Stomach (tissue), 9 donors: ENCODE data around the gene VPS54. TPM values are rescaled to one million over a fixed set of nuclear protein-coding genes. Genes with fewer than 3 reads are reported as not detected.
A peak's percentile ranks its signal among the peaks of the same experiment; 100 is the strongest.

ENCODE experiments used
- DNase-seq, 2 donors: peaks; one replicate each; pipeline versions ENCODE4 v3.0.0 to v3.0.0-alpha.2; 2013 to 2019
- H3K27ac ChIP-seq, 5 donors: fragments of 200-600 bp in 4 of 5; sonication (generic) in 4 of 5; one replicate each; pipeline ENCODE4 v1.5.1; 2013 to 2019; ENCODE audit warnings: mild to moderate bottlenecking in 1 of 5, moderate library complexity in 1 of 5
- H3K27me3 ChIP-seq, 3 donors: fragments of 200-600 bp; sonication (generic); one replicate each; pipeline ENCODE4 v1.5.1; 2017 to 2019; ENCODE audit warnings: mixed run types in 1 of 3
- H3K36me3 ChIP-seq, 4 donors: fragments of 200-600 bp; sonication (generic); 1 replicate in 3 of 4; 2 replicates in 1 of 4; pipeline ENCODE4 v1.5.1; 2016 to 2019
- H3K4me1 ChIP-seq, 4 donors: fragments of 200-600 bp; sonication (generic); one replicate each; pipeline ENCODE4 v1.5.1; 2016 to 2019
- H3K4me3 ChIP-seq, 4 donors: fragments of 200-600 bp; sonication (generic) in 3 of 4; one replicate each; pipeline ENCODE4 v1.5.1; 2016 to 2019; ENCODE audit warnings: mild to moderate bottlenecking in 1 of 4
- H3K9me3 ChIP-seq, 4 donors: fragments of 200-600 bp; sonication (generic); one replicate each; pipeline ENCODE4 v1.5.1; 2016 to 2019
- EP300 ChIP-seq: sonication (generic); formaldehyde crosslinking; IDR thresholded peaks from one replicate; pipeline ENCODE4 v1.6.1; 2017; ENCODE audit warnings: antibody characterized with exemption
- POLR2A ChIP-seq, 4 donors: fragments of 450-650 bp; IDR thresholded peaks; one replicate each; pipeline ENCODE4 v1.6.1; 2016; ENCODE audit warnings: antibody characterized with exemption in 4 of 4, control low read depth in 2 of 4, mild to moderate bottlenecking in 1 of 4, moderate library complexity in 1 of 4
- POLR2AphosphoS5 ChIP-seq, 3 donors: sonication (generic); formaldehyde crosslinking; IDR thresholded peaks; one replicate each; pipeline ENCODE4 v1.6.1; 2016; ENCODE audit warnings: antibody characterized with exemption in 3 of 3
- WGBS, 5 donors: extraction: QIAGEN DNeasy Blood & Tissue Kit in 3 of 5; methylation state at CpG; one replicate each; pipeline versions ENCODE4 v1.1.5 to v1.1.7; 2013 to 2018; 5-methylcytosine and 5-hydroxymethylcytosine counted together
- intact Hi-C: fragments of 100-400 bp; cut with DNase I; formaldehyde crosslinking; loops from one replicate; pipeline ENCODE4 v1.15.1; 2023; ENCODE audit warnings: low total_unique reads
- polyA plus RNA-seq, 3 donors: library from polyadenylated mRNA; stranded (reverse); fragments of 200-250 nt; gene quantifications; one replicate each; pipeline ENCODE4 v1.2.3, GENCODE V29; 2013
- total RNA-seq, 5 donors: library from RNA; depleted of rRNA; stranded (reverse); fragments of >200 nt; gene quantifications; one replicate each; pipeline versions ENCODE4 v1.1.0 to v1.2.3, GENCODE V29; 2014 to 2016
- TF ChIP-seq, protein P1 (sequence below), 7 experiments: fragments of 450-650 bp in 4 of 7; fragments of 200-600 bp in 3 of 7; sonication (generic) in 3 of 7; IDR thresholded peaks; one replicate each; pipeline ENCODE4 v1.5.1; 2016 to 2019; ENCODE audit warnings: antibody characterized with exemption in 7 of 7, control low read depth in 2 of 7, mild to moderate bottlenecking in 1 of 7
- donor health status: healthy with polysubstance abuse.
- donor health status: Bipolar disorder and iron deficiency.
- donor health status: healthy.

The VPS54 gene
- total and polyA plus RNA-seq, 8 donors: 3.2 to 58.9 (median 13.1) TPM

DNA sequence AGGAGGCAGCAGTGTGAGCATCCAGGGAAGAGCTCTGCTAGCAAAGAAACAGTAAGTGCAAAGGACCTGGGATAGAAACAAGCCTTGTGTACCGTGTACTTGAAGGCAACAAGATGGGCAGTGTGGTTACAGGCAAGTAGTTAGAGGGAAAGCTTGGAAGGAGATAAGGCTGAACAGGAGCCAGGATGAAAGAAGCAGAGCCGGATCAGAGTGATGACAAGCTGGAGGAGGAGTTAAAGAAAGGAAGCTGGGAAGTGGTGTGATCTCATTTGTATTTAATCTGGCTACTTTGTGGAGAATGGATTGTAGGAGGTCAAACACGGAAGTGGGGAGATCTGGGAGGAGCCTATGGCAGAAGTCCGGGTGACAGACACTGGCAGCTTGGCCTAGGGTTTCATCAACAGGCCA is 44.7 kb upstream of the VPS54 start:
- peak overlapping the region; percentile 46 to 70 (median 65) for H3K27ac ChIP-seq
- intact Hi-C loops: no loop called here
- DNase-seq: peak in 1 of 2 donors; percentile 65
- TF ChIP-seq, protein P1, sequence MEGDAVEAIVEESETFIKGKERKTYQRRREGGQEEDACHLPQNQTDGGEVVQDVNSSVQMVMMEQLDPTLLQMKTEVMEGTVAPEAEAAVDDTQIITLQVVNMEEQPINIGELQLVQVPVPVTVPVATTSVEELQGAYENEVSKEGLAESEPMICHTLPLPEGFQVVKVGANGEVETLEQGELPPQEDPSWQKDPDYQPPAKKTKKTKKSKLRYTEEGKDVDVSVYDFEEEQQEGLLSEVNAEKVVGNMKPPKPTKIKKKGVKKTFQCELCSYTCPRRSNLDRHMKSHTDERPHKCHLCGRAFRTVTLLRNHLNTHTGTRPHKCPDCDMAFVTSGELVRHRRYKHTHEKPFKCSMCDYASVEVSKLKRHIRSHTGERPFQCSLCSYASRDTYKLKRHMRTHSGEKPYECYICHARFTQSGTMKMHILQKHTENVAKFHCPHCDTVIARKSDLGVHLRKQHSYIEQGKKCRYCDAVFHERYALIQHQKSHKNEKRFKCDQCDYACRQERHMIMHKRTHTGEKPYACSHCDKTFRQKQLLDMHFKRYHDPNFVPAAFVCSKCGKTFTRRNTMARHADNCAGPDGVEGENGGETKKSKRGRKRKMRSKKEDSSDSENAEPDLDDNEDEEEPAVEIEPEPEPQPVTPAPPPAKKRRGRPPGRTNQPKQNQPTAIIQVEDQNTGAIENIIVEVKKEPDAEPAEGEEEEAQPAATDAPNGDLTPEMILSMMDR (IDR thresholded peaks at IDR 0.05): no peak
- TF ChIP-seq POLR2A (IDR thresholded peaks at IDR 0.05) (no peak), EP300 (no peak), POLR2AphosphoS5 (IDR thresholded peaks at IDR 0.05) (no peak)
- H3K27me3 ChIP-seq: no peaks in the 10 kb centered on the region
- 10 to 38% (median 31%) methylated on average over 4 of the region's 4 CpGs for WGBS, 5 donors
- no peak overlapping the region for H3K4me3 ChIP-seq
- H3K36me3 ChIP-seq: no peaks in the 10 kb centered on the region
- H3K9me3 ChIP-seq: no peaks in the 10 kb centered on the region
- peaks cover 0 to 23% (median 18%) of the 10 kb centered on the region in 4 donors for H3K4me1 ChIP-seq

DNA sequence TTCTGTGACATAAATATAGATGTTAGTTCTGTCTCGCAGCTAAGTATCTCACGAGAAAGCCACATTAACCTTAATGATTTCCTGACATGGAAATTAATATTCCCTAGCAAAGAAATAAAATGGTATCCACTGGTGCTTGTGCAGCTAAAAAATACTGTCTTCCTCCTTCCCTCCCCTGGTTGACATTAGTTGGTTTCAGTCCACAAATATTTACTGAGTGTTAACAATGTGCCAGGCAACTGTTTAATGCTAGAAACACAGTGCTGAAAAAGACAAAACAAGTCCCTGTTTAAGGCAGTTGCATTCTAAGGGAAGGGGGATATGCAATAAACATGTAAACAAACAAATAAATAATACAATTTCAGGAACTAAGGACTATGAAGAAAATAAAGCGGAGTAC is 44.2 kb upstream of the VPS54 start:
- TF ChIP-seq POLR2AphosphoS5 (IDR thresholded peaks at IDR 0.05): no peak
- TF ChIP-seq, protein P1 (IDR thresholded peaks at IDR 0.05): no peak
- no peak for TF ChIP-seq EP300
- no peak for TF ChIP-seq POLR2A (IDR thresholded peaks at IDR 0.05)
- Histone ChIP-seq H3K4me3 (no peak overlapping the region), H3K4me1 (peaks cover 0 to 23% (median 18%) of the 10 kb centered on the region in 4 donors), H3K27me3 (no peaks in the 10 kb centered on the region), H3K9me3 (no peaks in the 10 kb centered on the region), H3K36me3 (no peaks in the 10 kb centered on the region), H3K27ac (peak overlapping the region in 4 of 5 donors; percentile 39 to 70 (median 66))
- intact Hi-C loops: no loop called here
- DNase-seq: peak in 1 of 2 donors; percentile 18
- 67 to 85% (median 76%) methylated on average over 3 of the region's 3 CpGs for WGBS, 5 donors

DNA sequence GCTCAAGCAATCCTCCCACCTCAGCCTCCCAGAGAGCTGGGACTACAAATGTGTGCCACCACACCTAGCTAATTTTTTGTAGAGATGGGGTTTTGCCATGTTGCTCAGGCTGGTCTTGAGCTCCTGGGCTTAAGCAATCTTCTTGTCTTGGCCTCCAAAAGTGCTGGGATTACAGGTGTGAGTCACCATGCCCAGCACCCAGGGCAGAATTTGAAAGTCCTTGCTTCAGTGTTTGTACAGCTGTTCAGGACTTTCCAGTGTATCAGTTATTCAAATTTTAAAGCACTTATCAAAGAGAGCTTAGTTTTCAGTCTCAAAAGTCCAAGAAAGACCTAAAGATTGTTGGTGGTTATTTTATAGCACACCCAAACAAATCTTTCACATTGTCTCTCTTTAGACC is 43.6 kb upstream of the VPS54 start:
- intact Hi-C loops: no loop called here

DNA sequence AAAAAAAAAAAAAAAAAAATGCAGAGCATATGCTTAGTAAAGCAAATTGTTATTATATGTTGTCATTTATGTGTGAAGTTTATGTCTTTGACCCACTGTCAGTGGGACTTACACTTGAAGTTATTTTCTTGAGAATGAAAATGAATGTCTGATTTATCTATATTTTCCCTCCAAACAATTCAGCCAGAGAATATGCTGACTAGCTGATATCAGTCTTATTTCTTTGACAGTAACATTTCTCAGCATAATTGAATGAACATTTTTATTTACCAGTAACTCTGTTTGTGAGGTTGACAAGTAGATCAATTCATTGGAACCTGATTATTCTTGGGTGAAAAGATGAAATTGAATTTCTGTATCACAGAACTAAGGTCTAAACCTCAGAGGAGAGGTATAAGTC is 40.0 kb upstream of the VPS54 start:
- peaks cover 0 to 15% (median 13%) of the 10 kb centered on the region in 4 donors for H3K4me1 ChIP-seq
- TF ChIP-seq POLR2A (IDR thresholded peaks at IDR 0.05): no peak
- no peak for TF ChIP-seq EP300
- TF ChIP-seq POLR2AphosphoS5 (IDR thresholded peaks at IDR 0.05): no peak
- TF ChIP-seq, protein P1 (IDR thresholded peaks at IDR 0.05): no peak
- H3K27ac ChIP-seq: no peak overlapping the region
- no peaks in the 10 kb centered on the region for H3K9me3 ChIP-seq
- no peaks in the 10 kb centered on the region for H3K36me3 ChIP-seq
- no peaks in the 10 kb centered on the region for H3K27me3 ChIP-seq
- H3K4me3 ChIP-seq: no peak overlapping the region
- intact Hi-C loops: no loop called here
- no peak for DNase-seq

More for the DNA sequence above, 43.6 kb upstream of the VPS54 start:
- DNase-seq: peak in 1 of 2 donors; percentile 28
- H3K27ac ChIP-seq: peak overlapping the region in 2 of 5 donors; percentile 65 to 68
- peaks cover 0 to 23% (median 18%) of the 10 kb centered on the region in 4 donors for H3K4me1 ChIP-seq
- no peaks in the 10 kb centered on the region for H3K27me3 ChIP-seq
- no peak for TF ChIP-seq POLR2A (IDR thresholded peaks at IDR 0.05)
- peak in 1 of 3 donors; percentile 16 for TF ChIP-seq POLR2AphosphoS5 (IDR thresholded peaks at IDR 0.05)
- no peaks in the 10 kb centered on the region for H3K9me3 ChIP-seq
- H3K36me3 ChIP-seq: no peaks in the 10 kb centered on the region
- no peak overlapping the region for H3K4me3 ChIP-seq

DNA sequence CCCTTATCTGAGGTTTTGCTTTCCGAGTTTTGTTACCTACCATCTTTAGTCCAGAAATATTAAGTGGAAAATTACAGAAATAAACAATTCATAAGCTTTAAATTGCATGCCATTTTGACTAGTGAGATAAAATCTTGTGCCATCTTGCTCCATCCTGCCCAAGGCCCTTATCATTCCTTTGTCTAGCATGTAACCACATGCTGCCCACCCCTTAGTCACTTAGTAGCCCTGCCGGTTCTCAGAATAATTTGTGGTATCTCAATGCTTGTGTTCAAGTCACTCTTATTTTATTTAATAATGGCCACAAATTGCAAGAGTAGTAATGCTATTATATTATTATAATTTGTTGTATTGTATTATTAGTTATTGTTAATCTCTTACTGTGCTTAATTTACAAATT is 36.8 kb upstream of the VPS54 start:
- no peaks in the 10 kb centered on the region for H3K27me3 ChIP-seq
- no peak for DNase-seq
- H3K9me3 ChIP-seq: no peaks in the 10 kb centered on the region
- no peaks in the 10 kb centered on the region for H3K36me3 ChIP-seq
- H3K4me1 ChIP-seq: no peaks in the 10 kb centered on the region
- intact Hi-C loops: no loop called here
- H3K4me3 ChIP-seq: no peak overlapping the region
- TF ChIP-seq, protein P1 (IDR thresholded peaks at IDR 0.05): no peak
- TF ChIP-seq POLR2AphosphoS5 (IDR thresholded peaks at IDR 0.05) (no peak), EP300 (no peak), POLR2A (IDR thresholded peaks at IDR 0.05) (no peak)
- WGBS, 5 donors: 85 to 91% (median 89%) methylated on average over 2 of the region's 2 CpGs
- no peak overlapping the region for H3K27ac ChIP-seq
